Measurements from ENCODE around the gene KCNE3.

- TF ChIP-seq CTCF (IDR thresholded peaks at IDR 0.05; ENCODE audit: low read depth, low read length), result no peak
- TF ChIP-seq EZH2phosphoT487 (IDR thresholded peaks at IDR 0.05; ENCODE audit: low read depth), result no peak
These were observed 49.4 kb downstream of the KCNE3 start for GRCh38 chr11:74417860-74418508.
